GM21737 (cell line): Measurements from ENCODE around the gene KAT2B.
"Not testable (repeated sequence)": the region's sequence is repeated elsewhere in the genome, so short reads cannot be mapped to it uniquely, and the experiment has no call there.

ENCODE experiments used
- ATAC-seq: cut with Tn5 transposase; IDR thresholded peaks from one replicate; pipeline ENCODE4 v1.9.1; 2021; ENCODE audit warnings: mild to moderate bottlenecking, moderate library complexity; ENCODE audit not compliant: unreplicated experiment

The KAT2B gene

DNA sequence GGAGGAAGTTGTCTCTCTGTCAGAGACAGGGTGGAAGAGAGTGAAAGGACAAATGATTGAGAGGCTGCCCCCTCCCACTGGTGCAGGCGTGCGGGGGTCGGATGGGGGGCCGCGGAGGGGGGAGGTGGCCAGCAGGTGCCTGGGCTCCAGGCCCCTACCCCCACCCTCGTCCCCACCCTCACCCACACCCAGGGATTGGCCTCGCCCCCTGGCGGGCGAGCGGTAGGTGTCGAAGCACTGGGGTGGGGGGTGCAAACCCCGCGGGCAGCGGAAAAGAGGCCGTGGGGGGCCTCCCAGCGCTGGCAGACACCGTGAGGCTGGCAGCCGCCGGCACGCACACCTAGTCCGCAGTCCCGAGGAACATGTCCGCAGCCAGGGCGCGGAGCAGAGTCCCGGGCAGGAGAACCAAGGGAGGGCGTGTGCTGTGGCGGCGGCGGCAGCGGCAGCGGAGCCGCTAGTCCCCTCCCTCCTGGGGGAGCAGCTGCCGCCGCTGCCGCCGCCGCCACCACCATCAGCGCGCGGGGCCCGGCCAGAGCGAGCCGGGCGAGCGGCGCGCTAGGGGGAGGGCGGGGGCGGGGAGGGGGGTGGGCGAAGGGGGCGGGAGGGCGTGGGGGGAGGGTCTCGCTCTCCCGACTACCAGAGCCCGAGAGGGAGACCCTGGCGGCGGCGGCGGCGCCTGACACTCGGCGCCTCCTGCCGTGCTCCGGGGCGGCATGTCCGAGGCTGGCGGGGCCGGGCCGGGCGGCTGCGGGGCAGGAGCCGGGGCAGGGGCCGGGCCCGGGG lies at the start of gene KAT2B:
TSS of gene KAT2B (plus strand) at position 682 of the 783 bp plus-strand sequence. CDS start at position 714, 32 bp downstream.
- peak; percentile 52 for ATAC-seq

DNA sequence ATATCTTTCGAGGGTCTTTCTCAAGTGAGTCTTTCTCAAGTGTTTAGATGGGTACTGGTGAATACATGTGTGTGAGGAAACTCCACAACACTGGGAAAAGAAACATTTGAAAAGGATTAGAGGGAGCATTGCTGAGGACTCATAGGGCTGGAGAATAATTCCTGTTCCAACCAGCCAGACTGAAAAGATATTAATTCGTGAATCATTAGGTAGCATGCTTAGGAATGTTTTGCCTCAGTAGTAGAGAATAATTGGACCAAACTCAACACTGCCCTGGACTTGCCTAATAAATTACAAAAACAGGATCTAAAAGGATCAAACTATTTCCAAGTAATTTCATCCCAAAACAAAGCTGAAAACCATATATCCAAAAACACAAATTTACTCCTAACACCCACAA lies 45.5 kb upstream of the KAT2B start:
- ATAC-seq = no peak

DNA sequence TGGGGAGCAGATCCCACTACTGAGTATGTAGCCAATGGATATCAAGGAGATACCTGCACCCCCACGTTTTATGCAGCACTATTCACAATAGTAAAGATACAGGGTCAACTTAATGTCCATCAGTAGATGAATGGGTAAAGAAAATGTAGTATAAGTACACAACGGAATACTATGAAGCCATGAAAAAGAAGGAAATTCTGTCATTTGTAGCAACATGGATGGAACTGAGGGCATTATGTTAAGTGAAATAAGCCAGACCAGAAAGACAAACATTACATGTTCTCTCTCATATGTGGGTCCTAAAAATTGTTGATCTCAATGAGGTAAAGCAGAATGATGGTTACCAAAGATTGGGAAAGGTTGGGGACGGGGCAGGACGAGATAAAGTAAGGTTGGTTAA lies 42.7 kb upstream of the KAT2B start:
- ATAC-seq = no peak

DNA sequence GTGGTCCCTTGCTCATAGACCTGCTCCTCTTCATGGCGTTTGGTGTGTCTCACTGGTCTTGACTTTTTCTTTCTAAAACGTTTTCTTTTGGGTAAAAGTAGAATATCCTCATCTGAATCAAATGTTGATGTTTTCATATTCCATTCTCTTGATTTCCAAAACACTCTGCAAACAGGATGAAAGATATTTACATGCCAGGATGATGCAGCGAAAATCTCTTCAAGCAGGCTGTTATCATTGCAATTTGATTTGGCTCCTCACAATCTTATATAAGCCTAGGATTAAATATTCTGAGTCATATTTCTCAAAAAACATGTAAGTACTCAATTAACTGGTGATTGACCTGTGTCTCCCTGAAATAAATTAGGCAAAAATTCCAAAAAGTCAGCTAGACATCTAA lies 38.3 kb upstream of the KAT2B start:
- no peak for ATAC-seq

DNA sequence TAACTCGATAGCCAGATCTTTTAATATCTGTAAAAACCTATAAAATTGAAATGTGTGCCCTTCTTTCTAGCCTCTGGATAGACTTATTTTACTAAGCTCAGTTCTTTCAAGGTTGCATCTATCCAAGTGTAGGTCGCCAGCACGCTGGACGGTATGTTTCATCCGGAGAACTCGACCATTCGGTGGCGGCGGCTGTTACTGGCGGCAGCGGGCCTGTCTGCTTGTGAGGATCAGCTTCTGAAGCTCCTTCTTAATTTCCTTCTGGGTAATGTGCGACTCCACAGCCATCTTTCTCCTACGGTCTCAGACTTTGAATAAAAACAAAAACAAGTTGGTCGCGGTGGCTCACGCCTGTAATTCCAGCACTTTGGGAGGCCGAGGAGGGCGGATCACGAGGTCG lies 32.3 kb upstream of the KAT2B start:
- ATAC-seq = no peak

DNA sequence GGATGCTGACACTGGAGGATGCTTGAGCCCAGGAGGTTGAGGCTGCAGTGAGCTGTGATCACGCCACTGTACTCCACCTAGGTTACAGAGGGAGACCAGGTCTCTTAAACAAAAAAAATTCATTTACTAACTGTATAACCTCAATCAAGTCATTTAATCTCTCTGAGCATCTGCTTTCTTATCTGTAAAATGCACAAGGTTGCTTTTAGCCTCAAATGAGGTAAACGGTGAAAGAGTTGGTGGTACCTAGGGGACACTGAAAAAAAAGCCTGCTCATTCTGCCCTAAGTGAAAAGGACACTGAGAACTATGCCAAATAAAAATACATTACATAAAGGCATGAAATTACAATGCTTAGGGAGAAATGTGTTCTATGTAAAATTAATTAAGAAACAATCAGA lies 31.6 kb upstream of the KAT2B start:
- no peak for ATAC-seq

DNA sequence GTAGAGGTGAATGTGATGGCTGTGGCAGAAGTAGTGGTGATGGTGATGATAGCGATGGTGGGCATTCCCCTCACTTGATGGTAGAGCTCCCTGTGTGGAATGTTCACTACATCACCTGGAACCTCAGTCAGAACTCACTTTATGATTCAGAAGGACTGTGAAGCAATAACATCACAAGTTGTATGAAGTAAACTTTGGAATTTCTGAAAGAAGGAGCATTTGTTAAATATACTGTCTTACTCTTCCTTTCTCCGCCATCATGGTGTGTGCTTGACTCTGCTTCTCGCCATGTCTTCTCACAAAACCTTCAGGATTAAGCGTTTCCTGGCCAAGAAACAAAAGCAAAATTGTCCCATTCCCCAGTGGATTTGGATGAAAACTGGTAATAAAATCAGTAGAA lies 28.1 kb upstream of the KAT2B start, which contains the start of gene PP2D1:
TSS of gene PP2D1 (minus strand) at position 101 of the 400 bp plus-strand sequence. CDS start 192 bp downstream, outside the sequence.
- no peak for ATAC-seq

DNA sequence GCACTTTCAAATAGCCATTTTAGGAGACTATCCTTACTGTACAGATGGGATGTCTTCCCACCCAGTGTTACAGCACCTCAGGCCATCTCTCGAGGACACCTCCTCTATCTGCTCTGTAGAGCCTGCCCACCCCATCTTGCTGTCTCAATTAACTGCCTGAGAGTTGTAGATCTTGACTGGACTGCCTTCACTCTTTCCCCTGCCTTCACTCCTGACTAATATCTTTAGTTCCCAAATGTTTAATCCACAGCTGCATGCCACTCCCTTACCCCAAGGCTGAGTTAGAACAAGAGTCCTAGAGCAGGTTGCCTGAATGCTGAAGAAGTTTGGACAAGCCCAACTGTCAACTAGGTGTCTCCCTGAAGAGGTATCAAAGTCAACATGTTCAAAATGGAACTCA lies 26.9 kb upstream of the KAT2B start:
- no peak for ATAC-seq

DNA sequence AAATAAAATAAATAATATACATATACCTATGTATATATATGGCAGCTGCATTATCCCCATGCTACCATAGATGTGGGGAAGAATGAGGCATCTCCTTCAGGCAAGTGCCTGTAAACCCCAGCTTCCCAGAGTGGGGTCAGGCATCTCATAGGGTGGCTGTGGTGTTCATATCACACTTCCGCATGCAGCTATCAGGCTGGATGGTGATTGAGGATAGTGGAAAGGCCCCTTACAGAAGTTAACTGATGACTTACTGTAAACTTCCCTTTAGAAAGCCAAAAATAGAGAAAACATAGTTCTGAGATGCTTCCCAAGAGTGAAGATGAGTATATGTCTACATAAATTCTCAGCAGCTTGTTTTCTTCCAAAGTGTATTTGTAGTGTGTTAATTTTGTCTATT lies 24.7 kb upstream of the KAT2B start:
- no peak for ATAC-seq

DNA sequence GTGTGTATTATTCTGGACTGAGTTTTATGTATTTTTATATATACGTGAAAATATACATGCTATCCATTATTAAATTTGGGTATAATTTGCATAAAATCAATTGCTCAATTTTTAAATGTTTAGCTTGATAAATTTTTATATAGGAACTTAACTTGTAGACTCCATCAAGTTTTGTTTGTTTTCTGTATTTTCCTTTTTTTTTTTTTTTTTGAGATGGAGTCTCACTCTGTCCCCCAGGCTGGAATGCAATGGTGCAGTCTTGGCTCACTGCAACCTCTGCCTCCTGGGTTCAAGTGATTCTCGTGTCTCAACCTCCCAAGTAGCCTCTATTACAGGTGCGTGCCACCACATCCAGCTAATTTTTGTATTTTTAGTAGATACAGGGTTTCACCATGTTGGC lies 24.2 kb upstream of the KAT2B start:
- ATAC-seq = not testable (repeated sequence)

DNA sequence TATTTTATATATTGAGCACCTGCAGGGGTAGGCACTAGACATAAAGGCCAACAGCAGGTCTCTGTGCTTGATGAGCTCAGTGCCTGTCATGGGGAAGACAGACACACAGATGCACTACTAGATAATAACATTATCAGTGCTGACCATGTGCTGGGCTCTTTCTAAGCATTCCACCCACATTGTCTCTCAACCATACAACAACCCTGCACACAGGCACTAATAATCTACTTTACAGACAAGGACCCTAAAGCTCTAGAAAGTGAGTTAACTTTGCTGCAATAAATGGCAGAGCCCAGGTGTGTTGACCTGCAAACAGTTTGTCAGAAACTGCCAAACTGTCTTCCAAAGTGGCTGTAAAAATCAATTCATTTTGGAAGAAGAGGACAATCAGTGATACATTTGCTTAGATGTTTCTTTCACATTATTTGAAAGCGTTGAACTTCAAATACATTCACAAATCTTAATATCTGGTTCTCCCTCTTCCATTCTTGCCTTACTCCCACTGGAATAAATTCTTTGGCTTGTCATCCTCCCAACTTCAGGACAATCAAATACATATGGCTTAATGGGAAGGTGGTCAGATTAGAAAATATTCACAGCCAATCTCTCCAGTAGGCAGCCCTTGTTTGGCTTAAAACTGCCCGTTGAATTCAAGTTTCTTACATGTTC lies 17.2 kb upstream of the KAT2B start:
- no peak for ATAC-seq

DNA sequence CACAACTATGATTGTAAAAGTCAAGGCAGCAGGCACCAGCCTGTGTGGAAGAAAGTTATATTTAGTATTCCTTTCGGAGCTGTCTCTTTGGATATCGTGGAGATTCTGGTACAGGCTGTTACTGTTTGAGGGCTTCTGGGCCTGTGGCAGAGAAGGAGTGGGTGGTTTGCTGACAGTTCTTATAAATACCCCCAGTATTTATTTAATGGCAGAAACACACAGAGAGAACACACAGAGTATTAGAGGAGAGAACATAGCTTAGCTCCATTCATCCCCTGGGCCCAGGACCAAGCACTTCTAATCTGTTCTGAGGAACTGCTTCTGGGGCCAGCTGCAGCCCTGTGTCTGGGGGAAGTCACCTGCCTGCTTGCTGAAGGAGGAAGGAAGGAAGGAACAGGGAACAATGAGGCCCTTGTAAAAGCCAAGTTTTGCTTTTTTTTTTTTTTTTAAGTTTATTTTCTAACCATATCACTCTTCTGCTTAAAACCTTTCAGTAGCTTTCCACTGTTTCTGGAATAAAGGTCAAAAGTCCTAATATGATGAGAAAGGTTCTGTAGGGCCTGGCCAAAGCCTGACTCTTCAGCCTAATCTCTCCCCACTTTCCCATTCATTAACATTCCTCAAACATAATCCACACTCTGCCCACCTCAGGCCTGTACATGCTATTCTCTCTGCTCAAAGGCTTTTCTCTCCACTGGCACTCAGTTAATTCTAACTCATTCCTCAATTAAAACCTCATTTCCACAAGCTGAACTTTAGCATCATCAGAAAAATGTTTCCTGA lies 16.4 kb upstream of the KAT2B start:
- ATAC-seq = no peak

DNA sequence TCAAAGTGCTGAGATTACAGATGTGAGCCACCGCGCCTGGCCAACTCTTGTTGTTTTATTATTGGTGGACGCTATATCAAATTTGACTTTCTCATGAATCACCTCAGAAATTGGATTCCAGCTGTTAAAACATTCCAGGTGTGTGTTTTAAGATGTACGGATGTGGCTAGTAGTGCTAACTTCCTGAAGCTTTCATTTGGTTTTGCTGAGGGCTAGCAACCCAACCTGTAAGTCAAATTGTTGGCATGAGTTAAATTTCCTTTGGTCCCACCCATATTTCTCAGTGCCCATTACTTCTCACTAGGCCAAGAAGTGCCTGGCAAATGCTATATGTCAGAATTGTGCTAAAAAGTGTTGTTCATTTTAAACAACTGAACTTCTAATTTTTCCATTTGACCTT lies 13.1 kb upstream of the KAT2B start:
- no peak for ATAC-seq

DNA sequence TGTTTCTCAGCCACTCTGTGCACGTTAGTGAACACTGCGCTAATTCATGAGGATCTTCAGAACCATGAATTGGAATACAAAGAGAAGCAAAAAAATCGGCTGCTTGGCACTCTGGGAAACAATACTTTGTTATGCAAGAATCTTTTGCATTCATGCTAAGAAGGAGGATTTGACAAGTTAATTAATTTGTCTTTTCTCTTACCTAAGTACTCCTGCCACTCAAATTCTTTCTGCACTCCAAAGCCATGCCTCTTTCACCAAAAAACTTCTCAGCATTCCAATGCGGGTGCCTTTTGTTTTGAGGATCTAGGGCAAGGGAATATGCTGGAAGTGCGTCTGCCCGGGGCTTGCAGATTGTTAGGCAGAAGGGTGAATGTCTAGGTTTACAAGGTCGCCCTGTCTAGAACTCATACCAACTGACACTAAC lies 11.3 kb upstream of the KAT2B start:
- no peak for ATAC-seq

DNA sequence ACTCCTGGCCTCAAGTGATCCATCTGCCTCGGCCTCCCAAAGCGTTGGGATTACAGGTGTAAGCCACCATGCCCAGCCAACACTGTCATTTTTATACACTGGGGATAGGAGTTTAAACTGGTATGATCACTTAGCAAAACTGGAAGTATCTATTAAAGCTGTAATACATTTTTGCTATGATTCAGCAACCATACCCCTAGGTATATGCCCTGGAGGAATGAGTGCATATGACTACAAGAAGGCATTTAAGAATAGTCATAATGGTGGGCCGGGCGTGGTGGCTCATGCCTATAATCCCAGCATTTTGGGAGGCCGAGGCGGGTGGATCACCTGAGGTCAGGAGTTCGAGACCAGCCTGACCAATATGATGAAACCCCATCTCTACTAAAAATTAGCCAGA lies 8.3 kb upstream of the KAT2B start:
- not testable (repeated sequence) for ATAC-seq

DNA sequence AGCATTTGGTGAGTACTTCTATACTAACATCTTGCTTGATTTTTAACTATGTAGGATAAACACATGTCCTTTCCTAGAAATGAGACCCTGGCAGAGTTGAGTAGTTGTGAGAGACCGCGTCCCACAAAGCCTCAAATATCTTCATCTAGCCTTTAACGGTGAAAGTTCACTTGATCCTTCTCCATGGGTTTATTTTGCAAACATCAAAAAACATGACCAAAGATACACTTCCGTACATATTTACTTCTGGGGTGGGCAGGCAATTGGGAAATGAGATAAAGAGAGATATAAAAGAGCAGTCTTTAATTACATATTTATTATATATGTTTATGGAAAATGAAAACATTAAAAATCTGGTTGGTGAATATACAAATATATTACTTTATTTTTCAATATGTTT lies 5.2 kb upstream of the KAT2B start:
- no peak for ATAC-seq

DNA sequence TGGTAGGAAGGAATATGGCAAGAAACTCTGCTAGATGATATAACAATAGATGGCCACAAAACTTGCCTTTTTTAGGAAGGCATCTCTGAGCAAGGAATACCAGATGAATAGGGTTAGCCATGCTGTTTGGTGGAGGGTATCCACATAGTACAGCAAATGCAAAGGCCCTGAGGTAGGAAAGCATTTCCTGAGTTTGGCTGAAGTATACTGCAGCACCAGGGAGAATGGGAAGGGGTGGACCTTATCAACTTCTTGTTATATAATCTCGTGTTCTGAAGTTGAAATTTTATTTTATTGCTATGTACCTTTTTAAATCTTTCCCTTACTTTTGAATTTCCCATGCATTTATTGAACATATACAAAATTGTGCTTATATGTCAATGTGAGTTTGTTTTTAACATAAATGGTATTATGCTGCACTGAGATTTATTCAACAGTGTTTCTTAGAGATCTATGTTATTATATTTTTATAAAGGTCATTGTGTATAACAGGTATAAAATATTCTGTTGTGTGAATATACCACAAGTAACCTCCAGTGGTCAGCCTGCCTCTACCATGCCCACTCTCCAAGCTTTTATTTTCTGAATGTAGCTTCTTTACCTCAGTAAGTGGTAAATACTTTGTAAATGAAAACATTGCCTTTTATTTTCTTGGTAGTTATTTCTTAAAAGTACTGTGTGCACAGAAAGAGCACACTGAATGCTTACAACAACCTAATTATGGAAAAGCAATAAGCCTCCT lies 2.8 kb upstream of the KAT2B start:
- no peak for ATAC-seq

DNA sequence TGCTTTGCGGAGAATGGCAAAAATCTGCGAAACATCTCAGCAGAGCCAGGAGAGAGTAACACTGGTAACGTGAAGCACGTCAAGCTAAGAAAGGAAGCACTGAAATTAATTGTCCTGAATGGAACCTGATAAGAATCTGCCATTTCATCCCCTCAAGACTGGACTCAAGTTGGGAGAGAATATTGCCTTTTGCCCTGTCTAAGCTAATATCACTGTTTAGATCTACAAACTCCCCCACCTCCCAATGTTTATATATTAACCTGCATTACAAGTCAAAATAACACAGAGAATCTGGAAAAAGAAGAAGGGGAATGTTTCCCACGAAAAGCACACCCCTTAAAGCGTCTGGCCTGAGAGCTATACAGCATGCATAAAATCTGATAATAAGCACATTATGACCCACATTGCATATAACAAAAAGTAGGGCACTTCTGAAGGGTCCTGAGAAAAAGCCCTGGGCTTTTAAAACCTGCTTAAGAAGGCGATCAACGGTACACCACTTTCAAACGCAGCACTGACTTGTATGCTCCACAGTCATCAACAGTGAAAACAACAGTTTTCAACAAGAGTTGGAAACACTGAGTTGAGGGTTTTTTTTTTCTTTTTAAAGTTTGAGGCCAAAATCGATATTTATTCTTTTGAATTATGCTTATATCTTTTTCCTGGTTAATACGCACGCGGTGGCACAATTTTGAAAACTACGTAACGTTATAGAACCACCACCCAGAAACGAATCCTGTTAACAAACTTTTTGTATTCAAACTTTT lies 1.4 kb upstream of the KAT2B start:
- ATAC-seq = no peak

DNA sequence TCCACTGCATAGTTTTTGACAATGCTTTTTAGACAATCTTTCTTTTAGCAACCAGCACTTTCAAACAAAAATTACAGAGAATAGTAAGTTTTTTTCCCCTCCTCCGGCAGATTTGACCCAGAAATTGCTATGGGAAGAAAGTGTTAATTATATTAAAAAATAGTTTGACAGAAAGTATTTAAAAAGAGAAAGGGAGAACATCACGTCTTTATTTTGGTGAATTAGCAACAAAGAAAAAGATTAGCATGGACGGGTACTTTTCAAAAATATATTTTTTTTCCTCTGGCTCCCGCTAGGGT lies 831 bp upstream of the KAT2B start:
- no peak for ATAC-seq

DNA sequence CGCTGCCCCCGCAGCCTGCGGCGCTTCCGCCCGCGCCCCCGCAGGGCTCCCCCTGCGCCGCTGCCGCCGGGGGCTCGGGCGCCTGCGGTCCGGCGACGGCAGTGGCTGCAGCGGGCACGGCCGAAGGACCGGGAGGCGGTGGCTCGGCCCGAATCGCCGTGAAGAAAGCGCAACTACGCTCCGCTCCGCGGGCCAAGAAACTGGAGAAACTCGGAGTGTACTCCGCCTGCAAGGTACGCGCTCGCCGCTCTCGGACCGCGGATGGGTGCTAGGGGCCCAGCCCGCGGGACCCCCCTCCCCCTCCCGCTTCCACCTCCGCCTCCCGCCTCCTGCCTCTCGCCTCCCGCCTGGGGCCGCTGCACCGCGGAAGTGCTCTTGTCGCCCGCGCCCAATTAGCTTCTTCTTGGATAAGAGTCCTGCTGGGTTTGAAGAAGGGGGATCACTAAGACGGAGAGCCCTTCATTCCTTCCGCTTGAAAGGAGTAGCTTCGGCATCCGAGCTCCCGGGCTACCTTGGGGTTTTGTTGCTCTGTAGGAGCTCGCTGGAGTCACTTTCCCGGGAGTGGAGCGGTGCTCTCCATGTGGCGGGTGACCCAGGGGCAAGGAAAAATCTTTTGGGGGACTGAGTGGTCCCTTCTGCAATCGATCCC lies 426 bp downstream of the KAT2B start:
- ATAC-seq = peak; percentile 43
